ENCODE results near the gene LEKR1. TPM values are rescaled to one million over a fixed set of nuclear protein-coding genes. Genes with fewer than 3 reads are reported as not detected.

LEKR1 gene
- total RNA-seq, 1 donor from 2014 or later: 3.4 TPM

DNA sequence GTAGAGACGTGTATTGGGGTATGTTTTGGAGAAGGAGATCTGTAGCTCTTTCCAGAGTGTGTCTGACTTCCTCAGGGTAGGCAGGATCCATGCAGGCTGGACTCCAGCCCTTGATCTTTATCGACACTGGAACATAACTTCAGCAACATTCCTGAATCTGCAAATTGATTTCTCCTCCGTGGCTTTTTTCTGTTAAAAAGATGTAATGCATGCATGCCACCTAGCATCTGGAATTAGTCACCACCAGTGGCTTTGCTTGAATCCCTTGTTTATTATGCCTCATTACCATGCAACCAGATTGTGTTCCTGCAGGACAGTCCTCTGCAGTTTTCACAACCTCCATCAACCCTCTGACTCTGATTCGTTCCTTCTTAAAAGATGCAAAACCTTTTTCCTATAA, 247.7 kb downstream of the LEKR1 start:
- no peaks in the 10 kb centered on the region for H3K9me3 Mint-ChIP-seq
- no peak overlapping the region for H3K27ac Mint-ChIP-seq

GRCh38 chr3:157074490-157074889, 248.3 kb downstream of the LEKR1 start:
- no peaks in the 10 kb centered on the region for H3K36me3 Mint-ChIP-seq
- H3K27me3 Mint-ChIP-seq (ENCODE audit: low read depth): no peaks in the 10 kb centered on the region
- H3K27ac Mint-ChIP-seq: no peak overlapping the region
- no peak for DNase-seq (ENCODE audit: low spot score in 2 of 2, unreplicated experiment in 2 of 2)
- peaks cover 5% of the 10 kb centered on the region for H3K4me1 Mint-ChIP-seq
- H3K9me3 Mint-ChIP-seq: no peaks in the 10 kb centered on the region
- TF ChIP-seq CTCF (IDR thresholded peaks at IDR 0.05; ENCODE audit: unreplicated experiment): no peak
- H3K4me3 Mint-ChIP-seq: no peak overlapping the region

More for the DNA sequence above, 247.7 kb downstream of the LEKR1 start:
- Mint-ChIP-seq H3K27me3 (ENCODE audit: low read depth) (no peaks in the 10 kb centered on the region), H3K36me3 (no peaks in the 10 kb centered on the region), H3K4me3 (no peak overlapping the region), H3K4me1 (peaks cover 5% of the 10 kb centered on the region)
- no peak for TF ChIP-seq CTCF (IDR thresholded peaks at IDR 0.05; ENCODE audit: unreplicated experiment)
- no peak for DNase-seq (ENCODE audit: low spot score in 2 of 2, unreplicated experiment in 2 of 2)

DNA sequence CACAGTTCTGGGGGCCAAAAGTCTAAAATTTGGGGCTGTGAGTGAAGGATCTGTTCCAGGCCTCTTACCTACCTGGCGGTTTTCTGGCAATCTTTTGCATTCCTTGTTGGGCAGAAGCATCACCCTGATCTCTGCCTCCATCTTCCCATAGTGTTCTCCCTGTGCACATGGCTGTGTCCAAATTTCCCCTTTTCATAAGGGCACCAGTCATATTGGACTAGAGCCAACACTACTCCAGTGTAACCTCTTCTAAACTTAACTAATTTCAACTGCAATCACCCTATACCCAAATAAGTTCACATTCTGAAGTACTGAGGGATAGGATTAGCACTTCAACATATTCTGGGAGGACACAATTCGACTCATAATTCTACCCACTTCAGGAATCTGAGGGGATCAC, 248.8 kb downstream of the LEKR1 start:
- no peak for TF ChIP-seq CTCF (IDR thresholded peaks at IDR 0.05; ENCODE audit: unreplicated experiment)
- H3K4me1 Mint-ChIP-seq: peaks cover 8% of the 10 kb centered on the region
- no peak overlapping the region for H3K27ac Mint-ChIP-seq
- H3K9me3 Mint-ChIP-seq: no peaks in the 10 kb centered on the region
- H3K4me3 Mint-ChIP-seq: no peak overlapping the region
- no peaks in the 10 kb centered on the region for H3K36me3 Mint-ChIP-seq
- no peak for DNase-seq (ENCODE audit: low spot score in 2 of 2, unreplicated experiment in 2 of 2)
- H3K27me3 Mint-ChIP-seq (ENCODE audit: low read depth): no peaks in the 10 kb centered on the region

DNA sequence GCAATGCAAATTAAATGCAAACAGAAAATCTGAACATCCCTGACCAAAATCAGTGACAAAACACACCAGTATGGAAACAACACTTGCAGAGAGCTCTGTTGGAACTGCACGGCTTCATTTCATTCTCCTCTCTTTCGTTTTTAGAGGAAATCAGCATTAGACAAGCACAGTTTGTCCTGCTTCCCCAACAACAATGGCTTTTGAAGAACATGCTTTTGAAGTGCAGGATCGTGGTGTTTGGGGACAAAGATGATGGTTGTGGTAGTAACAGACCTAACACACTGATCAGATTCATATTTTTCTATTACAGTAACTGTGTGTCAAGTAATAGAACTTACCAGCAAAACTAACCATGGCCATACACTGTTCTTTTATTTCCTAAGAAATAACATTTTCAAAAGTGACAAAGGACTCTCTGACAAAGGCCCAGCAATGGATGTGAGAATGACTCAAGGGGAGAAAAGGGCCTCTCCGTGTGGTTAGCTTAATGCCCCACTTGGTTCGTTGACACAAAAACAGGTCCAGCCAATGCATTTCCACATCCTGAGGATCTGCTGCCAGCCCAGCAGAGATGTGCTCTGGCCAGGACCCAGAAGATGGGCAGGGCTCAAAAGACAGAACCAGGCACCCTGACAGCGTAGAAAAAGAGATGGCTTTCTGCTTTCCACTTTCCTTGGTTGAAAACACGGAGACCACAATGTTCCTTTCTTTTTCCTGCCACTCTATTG, 249.7 kb downstream of the LEKR1 start:
- no peak for TF ChIP-seq CTCF (IDR thresholded peaks at IDR 0.05; ENCODE audit: unreplicated experiment)
- Mint-ChIP-seq H3K4me3 (no peak overlapping the region), H3K9me3 (no peaks in the 10 kb centered on the region), H3K27ac (no peak overlapping the region), H3K27me3 (ENCODE audit: low read depth) (no peaks in the 10 kb centered on the region), H3K36me3 (no peaks in the 10 kb centered on the region), H3K4me1 (peaks cover 12% of the 10 kb centered on the region)
- no peak for DNase-seq (ENCODE audit: low spot score in 2 of 2, unreplicated experiment in 2 of 2)

DNA sequence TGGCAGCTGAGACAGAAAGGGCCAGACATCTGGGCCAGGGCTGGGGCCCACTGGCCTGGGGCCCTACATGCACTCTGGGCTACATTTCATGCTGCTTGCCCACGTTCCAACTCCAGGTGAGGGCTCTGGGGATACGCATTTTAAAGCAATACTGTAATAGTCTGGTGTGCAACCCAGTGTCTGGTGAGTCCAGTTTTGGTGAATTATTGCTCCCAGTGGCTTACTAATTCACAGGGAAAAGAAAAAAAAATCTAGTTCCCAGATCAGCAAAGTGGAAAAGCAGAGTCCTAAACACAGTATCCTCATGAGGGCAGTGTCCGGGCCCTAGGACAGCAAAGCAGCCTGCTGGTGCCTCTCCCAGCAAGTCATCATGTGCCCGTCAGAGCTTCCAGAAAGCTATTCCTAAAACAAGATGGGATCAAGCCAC, 251.4 kb downstream of the LEKR1 start:
- H3K36me3 Mint-ChIP-seq: no peaks in the 10 kb centered on the region
- no peaks in the 10 kb centered on the region for H3K27me3 Mint-ChIP-seq (ENCODE audit: low read depth)
- H3K27ac Mint-ChIP-seq: no peak overlapping the region
- no peak for TF ChIP-seq CTCF (IDR thresholded peaks at IDR 0.05; ENCODE audit: unreplicated experiment)
- DNase-seq (ENCODE audit: low spot score in 2 of 2, unreplicated experiment in 2 of 2): no peak
- peaks cover 29% of the 10 kb centered on the region for H3K4me1 Mint-ChIP-seq
- H3K4me3 Mint-ChIP-seq: no peak overlapping the region
- H3K9me3 Mint-ChIP-seq: no peaks in the 10 kb centered on the region
